CD4-positive, alpha-beta memory T cell (primary cell): ENCODE results near the gene OR2M5. TPM values are rescaled to one million over a fixed set of nuclear protein-coding genes. Genes with fewer than 3 reads are reported as not detected.

Source experiments
- CTCF ChIA-PET: fragments of 350-600 bp; sonication (Branson Sonifier 250); formaldehyde crosslinking; loops from one replicate; lab custom pipeline; 2021; ENCODE audit warnings: inconsistent platforms; ENCODE audit not compliant: partially characterized antibody; lab: Charles Lee
- POLR2A ChIA-PET: fragments of 350-600 bp; sonication (Branson Sonifier 250); formaldehyde crosslinking; loops from one replicate; lab custom pipeline; 2021; ENCODE audit not compliant: partially characterized antibody; lab: Charles Lee
- DNase-seq, 5 donors: peaks; one replicate each; pipeline versions ENCODE4 v3.0.0 to v3.0.0-alpha.2; 2020 to 2022; ENCODE audit warnings: mixed read lengths in 1 of 5
- H3K27ac ChIP-seq: one replicate; pipeline ENCODE4 v1.7.0; 2013; ENCODE audit warnings: low read depth, low read length
- H3K27me3 ChIP-seq: 2 replicates; pipeline ENCODE4 v1.7.0; 2013; ENCODE audit warnings: mild to moderate bottlenecking, low read length, moderate library complexity; ENCODE audit not compliant: insufficient read depth
- H3K36me3 ChIP-seq: 2 replicates; pipeline ENCODE4 v1.7.0; 2013; ENCODE audit warnings: mild to moderate bottlenecking, low read length, moderate library complexity; ENCODE audit not compliant: insufficient read depth
- H3K4me1 ChIP-seq: 2 replicates; pipeline ENCODE4 v1.7.0; 2013; ENCODE audit warnings: mild to moderate bottlenecking, low read length, moderate library complexity; ENCODE audit not compliant: insufficient read depth
- H3K4me3 ChIP-seq, 2 donors: one replicate each; pipeline ENCODE4 v1.7.0; 2013; ENCODE audit warnings: low read length in 2 of 2, mild to moderate bottlenecking in 1 of 2
- H3K9me3 ChIP-seq, 2 donors: one replicate each; pipeline ENCODE4 v1.7.0; 2013; ENCODE audit warnings: low read length in 2 of 2, control low read depth in 1 of 2; ENCODE audit not compliant: control insufficient read depth in 1 of 2
- H3K27ac Mint-ChIP-seq, 7 donors: one replicate each; pipeline ENCODE4 v1.8.0; 2020 to 2021; ENCODE audit warnings: mixed read lengths in 7 of 7, mild to moderate bottlenecking in 6 of 7, inconsistent platforms in 3 of 7, moderate library complexity in 3 of 7
- H3K27me3 Mint-ChIP-seq, 2 donors: one replicate each; pipeline ENCODE4 v1.8.0; 2020 to 2021; ENCODE audit warnings: mixed read lengths in 2 of 2
- H3K36me3 Mint-ChIP-seq, 2 donors: one replicate each; pipeline ENCODE4 v1.8.0; 2020 to 2021; ENCODE audit warnings: mixed read lengths in 2 of 2, inconsistent platforms in 1 of 2, mild to moderate bottlenecking in 1 of 2
- H3K4me1 Mint-ChIP-seq, 4 donors: one replicate each; pipeline ENCODE4 v1.8.0; 2020 to 2021; ENCODE audit warnings: mixed read lengths in 4 of 4, mild to moderate bottlenecking in 1 of 4
- H3K4me3 Mint-ChIP-seq, 8 donors: one replicate each; pipeline ENCODE4 v1.8.0; 2020 to 2021; ENCODE audit warnings: mixed read lengths in 8 of 8, mild to moderate bottlenecking in 7 of 8, moderate library complexity in 6 of 8, inconsistent platforms in 3 of 8
- H3K9me3 Mint-ChIP-seq, 8 donors: one replicate each; pipeline ENCODE4 v1.8.0; 2020 to 2021; ENCODE audit warnings: mixed read lengths in 8 of 8, mild to moderate bottlenecking in 5 of 8, inconsistent platforms in 3 of 8, moderate library complexity in 1 of 8
- intact Hi-C: fragments of 100-400 bp; cut with micrococcal nuclease; formaldehyde crosslinking; loops from one replicate; pipeline ENCODE4 v1.15.1; 2023
- polyA plus RNA-seq, 2 donors: library from polyadenylated mRNA; unstranded; fragments of 300-500 nt; fragmentation: Illumina TruSeq; gene quantifications; one replicate each; pipeline ENCODE4 v1.2.3, GENCODE V29; 2021
- total RNA-seq, 2 experiments: library from RNA; stranded (reverse); gene quantifications; one replicate each; pipeline ENCODE4 v1.2.3, GENCODE V29; 2021

Gene OR2M5
- total and polyA plus RNA-seq, 4 experiments from 2014 or later, result not detected

GRCh38 chr1:248174521-248174920 is 29.6 kb downstream of the OR2M5 start, which contains the start of gene OR2M2:
Gene OR2M2 (plus strand): TSS chr1:248174821. CDS start chr1:248179986, 5,165 bp downstream.
- intact Hi-C loops, result no loop called here
- H3K4me3 ChIP-seq, result no peak within 1 kb of the TSS
- H3K27ac ChIP-seq, result no peak within 1 kb of the TSS
- Mint-ChIP-seq H3K9me3 (peaks cover 0 to 8% (median 0%) of the 10 kb centered on the region in 8 donors), H3K27ac (no peak within 1 kb of the TSS), H3K4me3 (no peak within 1 kb of the TSS), H3K27me3 (peaks cover 0 to 2% of the 10 kb centered on the region in 2 donors), H3K4me1 (no peaks in the 10 kb centered on the region), H3K36me3 (no peaks in the 10 kb centered on the region)
- H3K27me3 ChIP-seq, result no peaks in the 10 kb centered on the region
- H3K4me1 ChIP-seq, result no peaks in the 10 kb centered on the region
- DNase-seq, result no peak
- H3K9me3 ChIP-seq, result no peaks in the 10 kb centered on the region
- no peaks in the 10 kb centered on the region for H3K36me3 ChIP-seq
- ChIA-PET POLR2A (no interaction called here), CTCF (no interaction called here)

GRCh38 chr1:248183996-248184395 is 39.0 kb downstream of the OR2M5 start:
- no peak overlapping the region for H3K4me3 Mint-ChIP-seq

GRCh38 chr1:248187363-248187762 is 42.4 kb downstream of the OR2M5 start:
- no peaks in the 10 kb centered on the region for H3K4me1 ChIP-seq
- H3K27me3 ChIP-seq, result no peaks in the 10 kb centered on the region
- no peaks in the 10 kb centered on the region for H3K9me3 ChIP-seq
- no peak overlapping the region for H3K27ac ChIP-seq
- H3K36me3 ChIP-seq, result no peaks in the 10 kb centered on the region
- DNase-seq, result no peak
- intact Hi-C loops, result no loop called here
- Mint-ChIP-seq H3K9me3 (peaks cover 0 to 13% (median 8%) of the 10 kb centered on the region in 8 donors), H3K27ac (no peak overlapping the region), H3K27me3 (peaks cover 2% of the 10 kb centered on the region in 2 donors), H3K4me3 (no peak overlapping the region), H3K36me3 (peaks cover 0 to 4% of the 10 kb centered on the region in 2 donors), H3K4me1 (no peaks in the 10 kb centered on the region)
- no peak overlapping the region for H3K4me3 ChIP-seq
- ChIA-PET POLR2A (no interaction called here), CTCF (no interaction called here)

More at GRCh38 chr1:248183996-248184395, 39.0 kb downstream of the OR2M5 start:
- intact Hi-C loops, result no loop called here
- peaks cover 0 to 15% (median 6%) of the 10 kb centered on the region in 8 donors for H3K9me3 Mint-ChIP-seq
- no peak for DNase-seq
- no peaks in the 10 kb centered on the region for H3K9me3 ChIP-seq
- no peaks in the 10 kb centered on the region for H3K4me1 ChIP-seq
- no peak overlapping the region for H3K27ac ChIP-seq
- H3K36me3 ChIP-seq, result no peaks in the 10 kb centered on the region
- H3K4me3 ChIP-seq, result no peak overlapping the region
- H3K27ac Mint-ChIP-seq, result no peak overlapping the region
- peaks cover 0 to 4% of the 10 kb centered on the region in 2 donors for H3K36me3 Mint-ChIP-seq
- no peaks in the 10 kb centered on the region for H3K4me1 Mint-ChIP-seq
- CTCF ChIA-PET, result no interaction called here
- POLR2A ChIA-PET, result no interaction called here
- no peaks in the 10 kb centered on the region for H3K27me3 ChIP-seq
- H3K27me3 Mint-ChIP-seq, result peaks cover 2 to 3% of the 10 kb centered on the region in 2 donors

- H3K4me1 ChIP-seq, result no peaks in the 10 kb centered on the region
- H3K36me3 Mint-ChIP-seq, result peaks cover 0 to 4% of the 10 kb centered on the region in 2 donors
- DNase-seq, result no peak
- no peaks in the 10 kb centered on the region for H3K36me3 ChIP-seq
- ChIA-PET POLR2A (no interaction called here), CTCF (no interaction called here)
- H3K9me3 Mint-ChIP-seq, result peaks cover 2 to 17% (median 6%) of the 10 kb centered on the region in 8 donors
- intact Hi-C loops, result no loop called here
- no peaks in the 10 kb centered on the region for H3K4me1 Mint-ChIP-seq
- no peak overlapping the region for H3K4me3 ChIP-seq
- peaks cover 2% of the 10 kb centered on the region in 2 donors for H3K27me3 Mint-ChIP-seq
- no peak overlapping the region for H3K4me3 Mint-ChIP-seq
- no peak overlapping the region for H3K27ac ChIP-seq
- H3K27me3 ChIP-seq, result no peaks in the 10 kb centered on the region
- H3K9me3 ChIP-seq, result no peaks in the 10 kb centered on the region
- no peak overlapping the region for H3K27ac Mint-ChIP-seq
Observed at GRCh38 chr1:248189026-248189425, 44.1 kb downstream of the OR2M5 start.

GRCh38 chr1:248194117-248194516 is 49.2 kb downstream of the OR2M5 start:
- Mint-ChIP-seq H3K27me3 (no peaks in the 10 kb centered on the region), H3K9me3 (peaks cover 3 to 17% (median 6%) of the 10 kb centered on the region in 8 donors)
- POLR2A ChIA-PET, result no interaction called here

More at GRCh38 chr1:248194117-248194516, 49.2 kb downstream of the OR2M5 start:
- intact Hi-C loops, result no loop called here
- Mint-ChIP-seq H3K27ac (no peak overlapping the region), H3K4me1 (no peaks in the 10 kb centered on the region), H3K4me3 (no peak overlapping the region), H3K36me3 (no peaks in the 10 kb centered on the region)
- Histone ChIP-seq H3K4me1 (no peaks in the 10 kb centered on the region), H3K36me3 (no peaks in the 10 kb centered on the region), H3K4me3 (no peak overlapping the region), H3K9me3 (no peaks in the 10 kb centered on the region), H3K27me3 (no peaks in the 10 kb centered on the region), H3K27ac (no peak overlapping the region)
- CTCF ChIA-PET, result no interaction called here
- no peak for DNase-seq

Other genes with a start within 250 kb of the OR2M5 start
- not detected for gene OR2W3, start 249.6 kb upstream of the OR2M5 start, total RNA-seq
- not detected for gene OR2W3, start 249.6 kb upstream of the OR2M5 start, polyA plus RNA-seq
- gene OR2T8, start 224.9 kb upstream of the OR2M5 start, total RNA-seq, result not detected
- not detected for gene OR2T8, start 224.9 kb upstream of the OR2M5 start, polyA plus RNA-seq
- not detected for gene OR2AJ1, start 220.3 kb upstream of the OR2M5 start, total RNA-seq
- gene OR2AJ1, start 220.3 kb upstream of the OR2M5 start, polyA plus RNA-seq, result not detected
- gene OR2L8, start 196.3 kb upstream of the OR2M5 start, total RNA-seq, result under 1 TPM; 0.69 to 0.73 TPM
- gene OR2L8, start 196.3 kb upstream of the OR2M5 start, polyA plus RNA-seq, result not detected
- under 1 TPM in 1 of 2 experiments, not detected in 1; 0.35 TPM for gene OR2AK2, start 179.9 kb upstream of the OR2M5 start, total RNA-seq
- not detected for gene OR2AK2, start 179.9 kb upstream of the OR2M5 start, polyA plus RNA-seq
- under 1 TPM; 0.23 to 0.25 TPM for gene OR2L5, start 131.5 kb upstream of the OR2M5 start, total RNA-seq
- not detected for gene OR2L5, start 131.5 kb upstream of the OR2M5 start, polyA plus RNA-seq
- under 1 TPM; 0.17 TPM for gene OR2L2, start 115.1 kb upstream of the OR2M5 start, total RNA-seq
- gene OR2L2, start 115.1 kb upstream of the OR2M5 start, polyA plus RNA-seq, result not detected
- gene OR2L3, start 98.3 kb upstream of the OR2M5 start, total RNA-seq, result under 1 TPM; 0.11 to 0.17 TPM
- gene OR2L3, start 98.3 kb upstream of the OR2M5 start, polyA plus RNA-seq, result not detected
- under 1 TPM in 1 of 2 experiments, not detected in 1; 0.17 TPM for gene OR2L13, start 50.0 kb upstream of the OR2M5 start, total RNA-seq
- not detected for gene OR2L13, start 50.0 kb upstream of the OR2M5 start, polyA plus RNA-seq
- not detected for gene OR2M2, start 29.7 kb downstream of the OR2M5 start, total RNA-seq
- gene OR2M2, start 29.7 kb downstream of the OR2M5 start, polyA plus RNA-seq, result not detected
- gene OR2M3, start 52.1 kb downstream of the OR2M5 start, total RNA-seq, result not detected
- gene OR2M3, start 52.1 kb downstream of the OR2M5 start, polyA plus RNA-seq, result not detected
- not detected for gene OR2M4, start 86.3 kb downstream of the OR2M5 start, total RNA-seq
- gene OR2M4, start 86.3 kb downstream of the OR2M5 start, polyA plus RNA-seq, result not detected
- gene OR2T33, start 132.8 kb downstream of the OR2M5 start, total RNA-seq, result not detected
- gene OR2T33, start 132.8 kb downstream of the OR2M5 start, polyA plus RNA-seq, result not detected
- not detected for gene OR2T12, start 158.3 kb downstream of the OR2M5 start, total RNA-seq
- not detected for gene OR2T12, start 158.3 kb downstream of the OR2M5 start, polyA plus RNA-seq
- gene OR2M7, start 179.4 kb downstream of the OR2M5 start, total RNA-seq, result not detected
- gene OR2M7, start 179.4 kb downstream of the OR2M5 start, polyA plus RNA-seq, result not detected
- gene OR14C36, start 203.6 kb downstream of the OR2M5 start, total RNA-seq, result not detected
- gene OR14C36, start 203.6 kb downstream of the OR2M5 start, polyA plus RNA-seq, result not detected
- gene OR2T4, start 216.5 kb downstream of the OR2M5 start, total RNA-seq, result not detected
- gene OR2T4, start 216.5 kb downstream of the OR2M5 start, polyA plus RNA-seq, result not detected
- gene OR2T6, start 230.6 kb downstream of the OR2M5 start, total RNA-seq, result not detected
- not detected for gene OR2T6, start 230.6 kb downstream of the OR2M5 start, polyA plus RNA-seq